Mammary epithelial cell (primary cell): ENCODE data around the gene LCN12.

Experiments used
- EZH2 ChIP-seq: IDR thresholded peaks from 2 replicates; pipeline ENCODE4 v1.6.1; 2012; ENCODE audit warnings: low read length, inconsistent platforms, borderline replicate concordance
- TF ChIP-seq, protein P1 (sequence below), 2 donors: IDR thresholded peaks in 1 of 2; conservative IDR thresholded peaks in 1 of 2; 2 replicates each; pipeline ENCODE4 v1.5.1; 2011 to 2012; ENCODE audit warnings: inconsistent platforms in 2 of 2, low read length in 2 of 2, mild to moderate bottlenecking in 2 of 2, control low read depth in 1 of 2, low read depth in 1 of 2; ENCODE audit not compliant: insufficient read depth in 1 of 2; ENCODE audit errors: extremely low read depth in 1 of 2

- TF ChIP-seq, protein P1, sequence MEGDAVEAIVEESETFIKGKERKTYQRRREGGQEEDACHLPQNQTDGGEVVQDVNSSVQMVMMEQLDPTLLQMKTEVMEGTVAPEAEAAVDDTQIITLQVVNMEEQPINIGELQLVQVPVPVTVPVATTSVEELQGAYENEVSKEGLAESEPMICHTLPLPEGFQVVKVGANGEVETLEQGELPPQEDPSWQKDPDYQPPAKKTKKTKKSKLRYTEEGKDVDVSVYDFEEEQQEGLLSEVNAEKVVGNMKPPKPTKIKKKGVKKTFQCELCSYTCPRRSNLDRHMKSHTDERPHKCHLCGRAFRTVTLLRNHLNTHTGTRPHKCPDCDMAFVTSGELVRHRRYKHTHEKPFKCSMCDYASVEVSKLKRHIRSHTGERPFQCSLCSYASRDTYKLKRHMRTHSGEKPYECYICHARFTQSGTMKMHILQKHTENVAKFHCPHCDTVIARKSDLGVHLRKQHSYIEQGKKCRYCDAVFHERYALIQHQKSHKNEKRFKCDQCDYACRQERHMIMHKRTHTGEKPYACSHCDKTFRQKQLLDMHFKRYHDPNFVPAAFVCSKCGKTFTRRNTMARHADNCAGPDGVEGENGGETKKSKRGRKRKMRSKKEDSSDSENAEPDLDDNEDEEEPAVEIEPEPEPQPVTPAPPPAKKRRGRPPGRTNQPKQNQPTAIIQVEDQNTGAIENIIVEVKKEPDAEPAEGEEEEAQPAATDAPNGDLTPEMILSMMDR (conservative IDR thresholded peaks at IDR 0.05 in 1 of 2, IDR thresholded peaks at IDR 0.05 in 1 of 2; ENCODE audit: extremely low read depth in 1 of 2, insufficient read depth in 1 of 2, low read depth in 1 of 2, low read length in 2 of 2), result no peak
- TF ChIP-seq EZH2, result no peak
Measured at GRCh38 chr9:136943291-136944211, 8.5 kb upstream of the LCN12 start.
